Dedifferentiated amniotic fluid mesenchymal stem cell (primary cell): ENCODE data around the gene RRP1.
A peak's percentile ranks its signal among the peaks of the same experiment; 100 is the strongest.

Experiments
- DNase-seq: peaks from one replicate; pipeline ENCODE4 v3.0.0-alpha.2; 2016; ENCODE audit errors: extremely low spot score

Gene RRP1

GRCh38 chr21:43758811-43759210 lies 30.6 kb upstream of the RRP1 start:
- no peak for DNase-seq

GRCh38 chr21:43759651-43760050 lies 29.7 kb upstream of the RRP1 start:
- no peak for DNase-seq

- DNase-seq: no peak
These were observed 28.9 kb upstream of the RRP1 start for GRCh38 chr21:43760391-43760958.

GRCh38 chr21:43761886-43762285 lies 27.5 kb upstream of the RRP1 start:
- no peak for DNase-seq

- DNase-seq: no peak
These were observed 26.9 kb upstream of the RRP1 start for GRCh38 chr21:43762303-43763128.

GRCh38 chr21:43763901-43764523 lies 25.4 kb upstream of the RRP1 start:
- DNase-seq: no peak

- no peak for DNase-seq
These were observed 24.5 kb upstream of the RRP1 start for GRCh38 chr21:43764576-43765495.

GRCh38 chr21:43766734-43767497 lies 22.5 kb upstream of the RRP1 start:
- DNase-seq: no peak

GRCh38 chr21:43767498-43767983 lies 21.8 kb upstream of the RRP1 start:
- no peak for DNase-seq

- DNase-seq: peak; percentile 53
These were observed 21.2 kb upstream of the RRP1 start for GRCh38 chr21:43767984-43768867.

GRCh38 chr21:43768868-43769167 lies 20.6 kb upstream of the RRP1 start:
- DNase-seq: no peak

- no peak for DNase-seq
These were observed 19.9 kb upstream of the RRP1 start for GRCh38 chr21:43769325-43769958.

- no peak for DNase-seq
These were observed 19.2 kb upstream of the RRP1 start for GRCh38 chr21:43770066-43770655.

- no peak for DNase-seq
These were observed 18.1 kb upstream of the RRP1 start for GRCh38 chr21:43771199-43771675.

- no peak for DNase-seq
These were observed 17.5 kb upstream of the RRP1 start for GRCh38 chr21:43771698-43772424.

GRCh38 chr21:43772425-43772821 lies 17.0 kb upstream of the RRP1 start:
- no peak for DNase-seq

GRCh38 chr21:43774163-43774562 lies 15.2 kb upstream of the RRP1 start:
- DNase-seq: no peak

- DNase-seq: no peak
These were observed 14.2 kb upstream of the RRP1 start for GRCh38 chr21:43775190-43775589.
